DMS153 treated with DMSO at 0.1 percent for 48 hours (cell line): ENCODE data around the gene SRPRA.
A peak's percentile ranks its signal among the peaks of the same experiment; 100 is the strongest.
"Not testable (repeated sequence)": the region's sequence is repeated elsewhere in the genome, so short reads cannot be mapped to it uniquely, and the experiment has no call there.

Experiments used
- DNase-seq: peaks from one replicate; lab custom pipeline; 2025; ENCODE audit not compliant: unreplicated experiment; lab: John Stamatoyannopoulos, UW

The SRPRA gene

GRCh38 chr11:126268708-126269579 lies at the start of gene SRPRA, which contains the start of gene FOXRED1:
TSS of gene SRPRA (minus strand) at chr11:126268895. CDS start at chr11:126268804, 91 bp downstream.
TSS of gene FOXRED1 (plus strand) at chr11:126269154. CDS start at chr11:126269207, 53 bp downstream.
- peak; percentile 94 for DNase-seq

GRCh38 chr11:126317756-126318573 lies 49.3 kb upstream of the SRPRA start:
- no peak for DNase-seq

GRCh38 chr11:126317432-126317755 lies 48.7 kb upstream of the SRPRA start:
- no peak for DNase-seq

GRCh38 chr11:126313826-126314225 lies 45.1 kb upstream of the SRPRA start:
- no peak for DNase-seq

- DNase-seq = no peak
These were observed 44.3 kb upstream of the SRPRA start for GRCh38 chr11:126312961-126313360.

GRCh38 chr11:126311401-126312291 lies 43.0 kb upstream of the SRPRA start:
- DNase-seq = no peak

GRCh38 chr11:126310992-126311310 lies 42.3 kb upstream of the SRPRA start:
- DNase-seq = no peak

- DNase-seq = peak; percentile 44
These were observed 41.7 kb upstream of the SRPRA start for GRCh38 chr11:126310200-126310991.

GRCh38 chr11:126308771-126309170 lies 40.1 kb upstream of the SRPRA start:
- not testable (repeated sequence) for DNase-seq

- DNase-seq = no peak
These were observed 39.6 kb upstream of the SRPRA start for GRCh38 chr11:126308271-126308671.

GRCh38 chr11:126307706-126308105 lies 39.0 kb upstream of the SRPRA start:
- DNase-seq = no peak

GRCh38 chr11:126305699-126306098 lies 37.0 kb upstream of the SRPRA start:
- no peak for DNase-seq

- DNase-seq = peak; percentile 74
These were observed 35.9 kb upstream of the SRPRA start for GRCh38 chr11:126304457-126305075.

- DNase-seq = peak; percentile 74
These were observed 35.1 kb upstream of the SRPRA start, which contains the start of gene DCPS for GRCh38 chr11:126303623-126304456. TSS of gene DCPS (plus strand) at chr11:126304060. CDS start at chr11:126304081, 21 bp downstream.

- DNase-seq = no peak
These were observed 28.3 kb upstream of the SRPRA start for GRCh38 chr11:126297004-126297403.

- no peak for DNase-seq
These were observed 25.0 kb upstream of the SRPRA start for GRCh38 chr11:126293726-126294125.

- DNase-seq = no peak
These were observed 22.2 kb upstream of the SRPRA start for GRCh38 chr11:126290887-126291286.

- no peak for DNase-seq
These were observed 19.5 kb upstream of the SRPRA start for GRCh38 chr11:126288237-126288636.

GRCh38 chr11:126284829-126285228 lies 16.1 kb upstream of the SRPRA start:
- peak; percentile 74 for DNase-seq
